Common myeloid progenitor, CD34-positive (primary cell): ENCODE results near the gene CDK14.

ENCODE experiments used
- CTCF ChIA-PET: fragments of 350-600 bp; sonication (Branson Sonifier 250); formaldehyde crosslinking; loops from one replicate; lab custom pipeline; 2021; ENCODE audit warnings: antibody characterized with exemption; lab: Charles Lee
- POLR2A ChIA-PET: fragments of 350-600 bp; sonication (Branson Sonifier 250); formaldehyde crosslinking; loops from one replicate; lab custom pipeline; 2021; ENCODE audit warnings: antibody characterized with exemption; lab: Charles Lee
- DNase-seq, 3 donors: peaks; one replicate each; pipeline versions ENCODE4 v3.0.0 to v3.0.0-alpha.2; 2013
- H3K27ac ChIP-seq, 2 experiments: 1 replicate in 1 of 2; 2 replicates in 1 of 2; pipeline ENCODE4 v1.7.0; 2013; ENCODE audit warnings: inconsistent platforms in 2 of 2, low read length in 2 of 2, mild to moderate bottlenecking in 2 of 2, low read depth in 1 of 2, moderate library complexity in 1 of 2; ENCODE audit not compliant: severe bottlenecking in 2 of 2, insufficient read depth in 1 of 2, poor library complexity in 1 of 2
- H3K27me3 ChIP-seq, 5 experiments: replicated peaks in 2 of 5; 1 replicate in 3 of 5; 2 replicates in 2 of 5; pipeline versions ENCODE4 v1.6.1 to v1.7.0; 2013; ENCODE audit warnings: low read length in 4 of 5, mild to moderate bottlenecking in 2 of 5, moderate library complexity in 2 of 5, inconsistent platforms in 1 of 5; ENCODE audit not compliant: insufficient read depth in 5 of 5, control insufficient read depth in 4 of 5
- H3K36me3 ChIP-seq, 4 experiments: 1 replicate in 2 of 4; 2 replicates in 2 of 4; pipeline versions ENCODE4 v1.6.1 to v1.7.0; 2013; ENCODE audit warnings: low read length in 3 of 4, control low read depth in 1 of 4, mild to moderate bottlenecking in 1 of 4; ENCODE audit not compliant: control insufficient read depth in 4 of 4, insufficient read depth in 4 of 4
- H3K4me1 ChIP-seq, 4 experiments: 1 replicate in 3 of 4; 2 replicates in 1 of 4; pipeline versions ENCODE4 v1.6.1 to v1.7.1; 2013; ENCODE audit warnings: low read length in 3 of 4, mild to moderate bottlenecking in 3 of 4, control low read depth in 1 of 4, inconsistent platforms in 1 of 4, moderate library complexity in 1 of 4; ENCODE audit not compliant: control insufficient read depth in 4 of 4, insufficient read depth in 4 of 4; ENCODE audit errors: control extremely low read depth in 1 of 4
- H3K4me3 ChIP-seq, 7 experiments: 1 replicate in 4 of 7; 2 replicates in 3 of 7; pipeline versions ENCODE4 v1.5.1 to v1.7.0; 2013; ENCODE audit warnings: mild to moderate bottlenecking in 7 of 7, low read length in 6 of 7, moderate library complexity in 6 of 7, inconsistent platforms in 2 of 7, low read depth in 2 of 7, control low read depth in 1 of 7; ENCODE audit not compliant: insufficient read depth in 4 of 7, control insufficient read depth in 1 of 7; ENCODE audit errors: extremely low read depth in 1 of 7
- H3K9me3 ChIP-seq, 5 experiments: 1 replicate in 4 of 5; 2 replicates in 1 of 5; pipeline versions ENCODE4 v1.6.1 to v1.7.1; 2013; ENCODE audit warnings: low read length in 4 of 5, mild to moderate bottlenecking in 2 of 5, inconsistent platforms in 1 of 5, low read depth in 1 of 5, moderate library complexity in 1 of 5; ENCODE audit not compliant: control insufficient read depth in 4 of 5, insufficient read depth in 2 of 5; ENCODE audit errors: control extremely low read depth in 1 of 5
- WGBS: methylation state at CpG from one replicate; pipeline ENCODE4 v1.1.5; 2013; ENCODE audit not compliant: insufficient coverage; 5-methylcytosine and 5-hydroxymethylcytosine counted together

Gene CDK14

DNA sequence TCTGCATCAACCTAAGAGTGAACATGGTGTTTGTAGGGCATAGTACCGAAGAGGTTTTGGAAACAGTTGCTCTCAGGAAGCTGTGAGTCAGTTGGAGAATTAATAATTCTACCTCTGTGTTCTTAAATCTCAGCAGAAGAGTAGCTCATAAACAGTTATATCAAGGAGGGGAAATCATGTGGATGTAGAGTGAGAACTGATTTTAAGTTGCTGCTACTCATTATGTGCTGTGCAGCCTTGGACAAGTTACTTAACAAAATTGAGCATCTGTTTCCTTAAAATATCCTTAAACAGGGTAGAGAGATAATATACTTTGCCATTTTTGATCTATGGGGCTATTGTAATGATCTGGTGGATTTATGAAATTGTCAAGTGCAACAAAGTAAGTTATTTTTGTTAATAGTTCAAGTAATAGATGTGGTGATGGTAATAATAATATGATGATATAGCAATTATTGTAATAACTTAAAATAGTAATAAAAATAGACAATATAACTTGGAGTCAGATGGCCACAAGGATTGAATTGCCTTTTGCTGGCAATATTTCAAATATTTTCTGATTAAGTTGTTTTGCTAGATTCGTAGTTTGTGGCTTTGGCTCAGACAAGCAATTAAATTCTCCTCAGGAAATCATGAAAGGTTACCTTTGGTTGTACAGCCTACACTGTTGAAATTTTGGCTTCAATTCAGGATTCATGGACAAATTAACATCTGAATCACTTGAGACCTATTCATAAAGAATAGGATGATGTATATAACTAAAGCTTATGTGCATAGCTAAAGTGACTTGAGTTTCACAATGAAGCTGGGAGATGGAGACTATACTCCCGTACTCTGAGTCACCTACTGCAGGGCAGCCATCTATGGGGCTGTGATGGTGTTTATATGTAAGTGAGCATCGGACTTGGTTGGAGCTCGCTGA is 228.5 kb downstream of the CDK14 start:
- no peak for DNase-seq
- ChIA-PET CTCF (interaction anchor here (1.2 kb wide), 1 partner anchor 9 kb away, joined by 3 read pairs; no protein-coding TSS in a partner anchor), POLR2A (no interaction called here)
- WGBS = 100% methylated on average over 1 of the region's 5 CpGs
- H3K4me1 ChIP-seq = no peaks in the 10 kb centered on the region
- H3K9me3 ChIP-seq = peaks cover 0 to 9% (median 2%) of the 10 kb centered on the region in 5 experiments
- H3K27me3 ChIP-seq = no peaks in the 10 kb centered on the region
- no peak overlapping the region for H3K27ac ChIP-seq
- no peaks in the 10 kb centered on the region for H3K36me3 ChIP-seq
- H3K4me3 ChIP-seq = no peak overlapping the region

DNA sequence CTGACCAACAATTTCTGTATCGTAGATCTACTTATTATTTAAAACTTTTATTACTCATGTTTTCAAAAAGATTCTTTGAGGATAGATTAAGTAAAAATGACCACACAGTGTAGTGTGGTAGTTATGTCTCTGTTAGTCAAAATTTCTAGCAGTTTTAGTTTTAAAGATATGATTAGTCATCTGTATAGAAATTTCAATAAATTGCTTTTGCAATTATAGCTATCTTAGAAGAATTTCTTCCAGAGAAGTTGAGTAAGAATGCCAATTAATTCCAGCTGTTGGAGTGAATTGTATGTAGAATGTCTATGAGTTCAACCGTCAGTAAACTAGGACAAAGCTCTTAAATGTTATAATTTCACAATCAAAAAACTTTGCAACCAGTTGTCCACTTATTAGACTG is 229.7 kb downstream of the CDK14 start:
- CTCF ChIA-PET = no interaction called here
- Histone ChIP-seq H3K36me3 (no peaks in the 10 kb centered on the region), H3K27me3 (no peaks in the 10 kb centered on the region), H3K4me1 (no peaks in the 10 kb centered on the region), H3K27ac (no peak overlapping the region), H3K4me3 (no peak overlapping the region), H3K9me3 (peaks cover 0 to 16% (median 5%) of the 10 kb centered on the region in 5 experiments)
- WGBS = no CpG with 5 or more reads among the region's 2 CpGs
- POLR2A ChIA-PET = no interaction called here
- no peak for DNase-seq

DNA sequence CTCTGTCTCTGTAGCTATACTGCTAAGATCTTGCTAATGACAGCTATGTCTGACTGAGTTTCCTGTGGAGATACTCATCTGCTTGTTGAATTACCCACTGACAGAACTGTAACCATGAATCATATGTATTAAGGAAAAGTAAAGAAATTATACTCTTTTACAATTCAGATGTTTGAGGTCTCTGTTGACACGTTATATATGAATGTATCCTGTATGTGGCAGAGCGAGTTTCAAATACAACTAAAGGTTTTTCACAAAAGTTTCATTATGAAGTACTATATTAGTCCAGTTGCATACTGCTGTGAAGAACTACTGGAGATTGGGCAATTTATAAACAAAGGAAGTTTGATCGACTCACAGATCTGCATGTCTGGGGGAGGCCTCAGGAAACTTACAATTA is 232.5 kb downstream of the CDK14 start:
- CTCF ChIA-PET = no interaction called here
- Histone ChIP-seq H3K27ac (no peak overlapping the region), H3K9me3 (peaks cover 0 to 16% (median 5%) of the 10 kb centered on the region in 5 experiments), H3K27me3 (no peaks in the 10 kb centered on the region), H3K36me3 (no peaks in the 10 kb centered on the region), H3K4me3 (no peak overlapping the region), H3K4me1 (no peaks in the 10 kb centered on the region)
- POLR2A ChIA-PET = no interaction called here
- WGBS = 100% methylated on average over 1 of the region's 3 CpGs
- no peak for DNase-seq

DNA sequence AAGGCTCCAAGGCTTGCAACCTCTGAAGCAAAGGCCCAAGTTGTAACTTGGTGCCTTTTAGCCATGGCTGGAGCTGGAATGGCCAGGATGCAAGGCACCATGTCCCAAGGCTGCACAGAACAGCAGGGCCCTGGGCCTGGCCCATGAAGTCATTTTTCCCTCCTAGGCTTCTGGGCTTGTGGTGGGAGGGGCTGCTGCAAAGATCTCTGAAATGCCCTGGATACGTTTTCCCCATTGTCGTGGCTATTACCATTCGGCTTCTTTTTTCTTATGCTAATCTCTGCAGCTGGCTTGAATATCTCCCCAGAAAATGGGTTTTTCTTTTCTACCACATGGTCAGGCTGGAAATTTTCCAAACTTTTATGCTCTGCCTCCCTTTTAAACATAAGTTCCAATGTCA is 234.2 kb downstream of the CDK14 start:
- 95% methylated on average over 3 of the region's 3 CpGs for WGBS
- no peak overlapping the region for H3K4me3 ChIP-seq

DNA sequence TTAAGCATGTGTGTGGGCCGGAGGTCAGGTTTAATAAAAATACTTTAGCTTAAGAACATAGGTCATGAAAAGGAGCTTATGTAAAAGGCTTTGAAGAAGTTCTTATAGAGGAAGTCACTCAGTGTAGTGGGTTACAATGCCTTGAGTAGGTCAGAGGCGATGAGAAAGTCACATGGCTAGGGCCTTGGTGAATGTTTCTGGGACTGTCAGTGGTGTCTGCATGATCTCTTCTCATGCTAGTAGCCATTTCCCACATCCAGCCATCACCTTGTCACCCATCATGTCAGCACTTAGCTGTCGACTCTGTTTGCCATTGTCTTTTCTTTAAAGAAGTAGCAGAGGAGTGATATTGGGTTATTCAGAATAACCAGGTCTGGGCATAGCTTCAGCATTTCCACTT is 236.6 kb downstream of the CDK14 start:
- peaks cover 0 to 4% (median 0%) of the 10 kb centered on the region in 4 experiments for H3K36me3 ChIP-seq
- no peak overlapping the region for H3K27ac ChIP-seq
- no CpG with 5 or more reads among the region's 3 CpGs for WGBS
- H3K4me1 ChIP-seq = no peaks in the 10 kb centered on the region
- no peak for DNase-seq
- CTCF ChIA-PET = no interaction called here
- peaks cover 0 to 18% (median 6%) of the 10 kb centered on the region in 5 experiments for H3K9me3 ChIP-seq
- POLR2A ChIA-PET = no interaction called here
- H3K4me3 ChIP-seq = no peak overlapping the region
- no peaks in the 10 kb centered on the region for H3K27me3 ChIP-seq

More for the DNA sequence above, 234.2 kb downstream of the CDK14 start:
- DNase-seq = no peak
- Histone ChIP-seq H3K4me1 (no peaks in the 10 kb centered on the region), H3K27ac (no peak overlapping the region), H3K27me3 (no peaks in the 10 kb centered on the region), H3K36me3 (no peaks in the 10 kb centered on the region), H3K9me3 (peaks cover 0 to 16% (median 5%) of the 10 kb centered on the region in 5 experiments)
- POLR2A ChIA-PET = no interaction called here
- CTCF ChIA-PET = no interaction called here

DNA sequence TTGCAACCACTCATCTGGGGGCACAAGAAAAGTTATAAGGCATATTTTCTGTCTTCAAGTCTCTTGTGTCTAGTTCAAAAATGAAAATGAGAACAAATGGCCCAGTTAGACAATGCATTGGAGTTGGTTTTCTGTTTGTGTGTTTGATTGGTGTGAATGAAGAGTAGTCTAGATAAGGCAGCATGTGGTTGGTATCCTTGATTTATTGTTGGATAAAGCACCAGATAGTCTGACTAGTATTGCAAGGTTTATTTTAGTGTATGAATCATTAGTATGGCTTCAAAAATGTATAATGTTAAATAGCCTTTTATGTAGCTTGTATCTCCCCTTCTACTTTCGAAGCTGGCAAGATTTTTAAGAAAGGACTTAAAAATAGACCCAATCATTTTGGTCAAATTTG is 237.3 kb downstream of the CDK14 start:
- no peak for DNase-seq
- Histone ChIP-seq H3K9me3 (peaks cover 0 to 18% (median 6%) of the 10 kb centered on the region in 5 experiments), H3K4me3 (no peak overlapping the region), H3K36me3 (peaks cover 0 to 4% (median 0%) of the 10 kb centered on the region in 4 experiments), H3K27me3 (no peaks in the 10 kb centered on the region), H3K27ac (no peak overlapping the region), H3K4me1 (no peaks in the 10 kb centered on the region)
- POLR2A ChIA-PET = no interaction called here
- CTCF ChIA-PET = interaction anchor here (1.4 kb wide), 1 partner anchor 9 kb away, joined by 3 read pairs; no protein-coding TSS in a partner anchor
- no CpG with 5 or more reads among the region's 1 CpG for WGBS

DNA sequence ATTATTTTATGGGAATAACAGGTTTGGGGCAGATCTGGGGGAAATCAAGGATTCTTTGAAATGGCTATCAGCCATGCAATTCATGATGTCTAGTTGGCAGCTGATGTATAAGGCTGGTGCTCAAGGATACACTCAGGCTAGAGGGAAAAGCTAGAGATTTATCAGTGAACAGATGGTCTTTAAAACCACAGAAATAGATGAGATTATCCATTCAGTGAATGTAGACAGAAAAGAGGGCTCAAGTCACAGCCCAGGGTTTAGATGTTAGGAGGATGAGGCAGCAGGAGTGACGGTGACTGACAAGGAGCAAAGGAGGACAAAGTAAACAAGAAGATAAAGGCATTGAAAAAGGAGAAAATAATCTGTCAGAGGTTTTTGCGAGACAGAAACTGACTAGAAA is 238.7 kb downstream of the CDK14 start:
- ChIA-PET CTCF (no interaction called here), POLR2A (no interaction called here)
- no peaks in the 10 kb centered on the region for H3K27me3 ChIP-seq
- peak in 1 of 3 donors; percentile 18 for DNase-seq
- no peaks in the 10 kb centered on the region for H3K4me1 ChIP-seq
- H3K9me3 ChIP-seq = peaks cover 2 to 17% (median 8%) of the 10 kb centered on the region in 5 experiments
- no peak overlapping the region for H3K4me3 ChIP-seq
- 84% methylated on average over 2 of the region's 2 CpGs for WGBS
- peaks cover 0 to 4% (median 0%) of the 10 kb centered on the region in 4 experiments for H3K36me3 ChIP-seq
- H3K27ac ChIP-seq = no peak overlapping the region
